Measurements from ENCODE around the gene AVP. TPM values are rescaled to one million over a fixed set of nuclear protein-coding genes. Genes with fewer than 3 reads are reported as not detected.

Gene AVP, protein sequence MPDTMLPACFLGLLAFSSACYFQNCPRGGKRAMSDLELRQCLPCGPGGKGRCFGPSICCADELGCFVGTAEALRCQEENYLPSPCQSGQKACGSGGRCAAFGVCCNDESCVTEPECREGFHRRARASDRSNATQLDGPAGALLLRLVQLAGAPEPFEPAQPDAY
- total RNA-seq = not detected

DNA sequence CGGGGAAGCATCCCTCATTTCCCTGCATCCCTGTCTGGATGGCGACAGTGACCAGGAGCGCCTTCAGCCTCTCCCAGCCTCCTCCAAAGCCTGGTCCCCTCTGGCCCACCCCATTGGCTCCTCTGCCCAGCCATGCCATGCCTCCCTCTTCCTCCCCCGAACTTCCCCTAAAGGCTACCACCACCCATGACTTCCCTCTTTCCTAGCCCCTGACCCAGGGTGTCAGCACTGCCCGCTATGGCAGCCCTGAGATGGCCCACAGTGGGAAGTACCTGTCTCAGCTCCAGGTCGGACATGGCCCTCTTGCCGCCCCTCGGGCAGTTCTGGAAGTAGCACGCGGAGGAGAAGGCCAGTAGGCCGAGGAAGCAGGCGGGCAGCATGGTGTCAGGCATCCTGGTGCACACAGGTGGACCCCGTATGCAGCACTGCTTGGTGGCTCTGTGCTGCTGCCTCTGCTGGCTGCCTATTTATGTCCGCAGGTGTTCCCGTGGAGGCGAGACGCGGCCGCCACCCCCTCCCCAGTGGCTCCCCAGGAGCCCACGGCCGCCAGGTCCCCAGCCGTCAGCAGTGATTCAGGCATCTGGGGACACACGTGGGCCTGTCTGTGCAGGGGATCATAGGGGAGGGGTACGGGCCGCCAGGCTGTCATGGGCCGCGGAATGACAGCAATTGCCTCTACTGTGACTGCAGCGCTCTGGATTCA lies at the start of gene AVP:
AVP (minus strand) TSS at position 442 of the 703 bp plus-strand sequence; CDS start at position 392, 50 bp downstream.

DNA sequence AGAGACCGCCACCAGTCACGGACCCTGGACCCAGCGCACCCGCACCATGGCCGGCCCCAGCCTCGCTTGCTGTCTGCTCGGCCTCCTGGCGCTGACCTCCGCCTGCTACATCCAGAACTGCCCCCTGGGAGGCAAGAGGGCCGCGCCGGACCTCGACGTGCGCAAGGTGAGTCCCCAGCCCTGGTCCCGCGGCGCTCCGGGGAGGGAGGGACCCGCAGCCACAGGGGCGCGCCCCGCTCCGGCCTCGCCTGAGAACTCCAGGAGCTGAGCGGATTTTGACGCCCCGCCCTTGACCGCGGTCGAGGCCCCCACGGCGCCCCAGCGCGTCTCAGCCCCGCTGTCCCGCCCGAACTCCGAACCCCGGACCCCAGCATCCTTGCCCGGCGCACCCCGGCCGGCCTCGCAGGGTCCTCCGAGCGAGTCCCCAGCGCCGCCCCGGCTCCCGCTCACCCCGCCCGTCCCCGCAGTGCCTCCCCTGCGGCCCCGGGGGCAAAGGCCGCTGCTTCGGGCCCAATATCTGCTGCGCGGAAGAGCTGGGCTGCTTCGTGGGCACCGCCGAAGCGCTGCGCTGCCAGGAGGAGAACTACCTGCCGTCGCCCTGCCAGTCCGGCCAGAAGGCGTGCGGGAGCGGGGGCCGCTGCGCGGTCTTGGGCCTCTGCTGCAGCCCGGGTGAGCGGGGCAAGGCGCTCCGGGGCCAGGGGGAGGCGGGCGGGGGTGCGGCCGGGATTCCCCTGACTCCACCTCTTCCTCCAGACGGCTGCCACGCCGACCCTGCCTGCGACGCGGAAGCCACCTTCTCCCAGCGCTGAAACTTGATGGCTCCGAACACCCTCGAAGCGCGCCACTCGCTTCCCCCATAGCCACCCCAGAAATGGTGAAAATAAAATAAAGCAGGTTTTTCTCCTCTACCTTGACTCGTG lies 12.7 kb downstream of the AVP start, which contains the start of gene OXT:
OXT (plus strand) TSS at position 11 of the 920 bp plus-strand sequence; CDS start at position 47, 36 bp downstream.

DNA sequence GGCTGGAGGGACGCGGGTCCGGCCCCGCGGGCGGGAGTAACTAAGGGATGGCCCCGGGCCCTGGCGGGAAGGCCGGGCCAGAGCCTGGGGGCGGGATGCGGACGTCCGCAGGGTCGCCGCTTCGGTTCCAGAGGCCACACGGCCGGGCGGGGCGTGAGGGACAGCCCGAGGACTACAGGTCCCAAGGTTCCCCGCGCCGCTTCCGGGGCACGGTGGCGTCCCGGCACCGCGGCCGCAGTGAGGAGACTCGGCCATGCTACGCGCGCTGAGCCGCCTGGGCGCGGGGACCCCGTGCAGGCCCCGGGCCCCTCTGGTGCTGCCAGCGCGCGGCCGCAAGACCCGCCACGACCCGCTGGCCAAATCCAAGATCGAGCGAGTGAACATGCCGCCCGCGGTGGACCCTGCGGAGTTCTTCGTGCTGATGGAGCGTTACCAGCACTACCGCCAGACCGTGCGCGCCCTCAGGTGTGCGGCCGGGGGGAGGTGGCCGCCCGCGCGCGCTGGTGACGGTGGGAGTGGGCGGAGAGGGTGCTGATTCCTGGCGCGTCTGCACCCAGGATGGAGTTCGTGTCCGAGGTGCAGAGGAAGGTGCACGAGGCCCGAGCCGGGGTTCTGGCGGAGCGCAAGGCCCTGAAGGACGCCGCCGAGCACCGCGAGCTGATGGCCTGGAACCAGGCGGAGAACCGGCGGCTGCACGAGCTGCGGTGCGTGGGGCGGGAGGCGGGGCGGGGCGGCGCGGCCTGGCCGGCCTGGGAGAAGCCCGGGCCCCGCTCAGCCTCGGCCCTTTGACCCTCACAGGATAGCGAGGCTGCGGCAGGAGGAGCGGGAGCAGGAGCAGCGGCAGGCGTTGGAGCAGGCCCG lies 38.5 kb downstream of the AVP start, which contains the start of gene MRPS26:
MRPS26 (plus strand) TSS at position 237 of the 861 bp plus-strand sequence; CDS start at position 254, 17 bp downstream.

DNA sequence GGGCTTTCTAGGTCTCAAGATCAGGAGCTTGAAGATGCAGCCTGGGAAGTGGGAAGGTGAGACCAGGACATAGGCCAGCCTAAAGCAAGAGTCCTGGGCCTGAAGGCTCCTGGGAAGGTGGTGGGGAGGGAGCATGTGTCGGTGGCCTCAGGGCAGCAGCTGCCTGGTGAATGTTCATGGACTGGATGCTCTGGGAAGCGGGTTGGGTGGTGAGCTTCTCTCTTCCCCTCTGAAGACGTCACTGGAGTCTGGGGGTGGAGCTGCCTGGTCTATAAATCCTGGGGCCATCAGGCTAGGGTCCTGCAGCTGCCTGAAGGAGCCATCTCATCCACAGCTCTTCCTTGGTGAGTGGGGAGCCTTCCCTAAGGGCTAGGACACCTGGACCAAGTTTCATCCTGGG lies 41.2 kb downstream of the AVP start, which contains the start of gene GNRH2:
GNRH2 (plus strand) TSS at position 301 of the 400 bp plus-strand sequence. CDS start 793 bp downstream, outside the sequence.

Other genes with a start within 250 kb of the AVP start
- gene PCED1A, start 244.1 kb downstream of the AVP start, total RNA-seq = 62.2 TPM
- gene VPS16, start 244.0 kb downstream of the AVP start, total RNA-seq = 38.4 TPM
- gene PTPRA, start 211.2 kb downstream of the AVP start, total RNA-seq = 71.7 TPM
- gene GNRH2, start 41.1 kb downstream of the AVP start, total RNA-seq = not detected
- 50.9 TPM for gene MRPS26, start 38.7 kb downstream of the AVP start, total RNA-seq
- gene OXT, start 13.1 kb downstream of the AVP start, total RNA-seq = not detected
- 15.9 TPM for gene FASTKD5, start 75.1 kb upstream of the AVP start, total RNA-seq
- gene UBOX5, start 75.1 kb upstream of the AVP start, total RNA-seq = 5.6 TPM
- gene LZTS3, start 88.8 kb upstream of the AVP start, total RNA-seq = 16.2 TPM
- 32.7 TPM for gene DDRGK1, start 120.0 kb upstream of the AVP start, total RNA-seq
- 42.7 TPM for gene ITPA, start 124.8 kb upstream of the AVP start, total RNA-seq
- 1.9 TPM for gene SLC4A11, start 154.5 kb upstream of the AVP start, total RNA-seq